ENCODE data around the gene FPR1. TPM values are rescaled to one million over a fixed set of nuclear protein-coding genes. Genes with fewer than 3 reads are reported as not detected.

The FPR1 gene
- total and polyA plus RNA-seq, 2 of the 8 experiments (the other 6 are each of a cell fraction or from before 2014, with no cell fraction given), result 0.11 TPM; not detected in 1

GRCh38 chr19:51735759-51736449 is 15.8 kb downstream of the FPR1 start (continued):
- no peak for TF ChIP-seq SUZ12 (IDR thresholded peaks at IDR 0.05; ENCODE audit: low read length)
- TF ChIP-seq TCF12 (IDR thresholded peaks at IDR 0.05; ENCODE audit: low read depth, low read length), result no peak
- TF ChIP-seq NRF1 (IDR thresholded peaks at IDR 0.05; ENCODE audit: low read depth, low read length), result no peak
- TF ChIP-seq BRCA1 (IDR thresholded peaks at IDR 0.05; ENCODE audit: low read depth, low read length), result no peak
- no peak for TF ChIP-seq CHD7 (IDR thresholded peaks at IDR 0.05; ENCODE audit: insufficient replicate concordance, low read length)
